Liver (tissue), 9 donors: Measurements from ENCODE around the gene AATK. TPM values are rescaled to one million over a fixed set of nuclear protein-coding genes. Genes with fewer than 3 reads are reported as not detected.

Experiments used
- DNase-seq: peaks from one replicate; pipeline ENCODE4 v3.0.0-alpha.2; 2017; ENCODE audit warnings: low spot score
- H3K27ac ChIP-seq, 2 donors: one replicate each; pipeline ENCODE4 v1.7.0; 2013; ENCODE audit warnings: inconsistent platforms in 2 of 2, low read length in 2 of 2, control low read depth in 1 of 2, low read depth in 1 of 2, mild to moderate bottlenecking in 1 of 2
- H3K27me3 ChIP-seq, 4 donors: one replicate each; pipeline versions ENCODE4 v1.6.1 to v1.7.0; 2013; ENCODE audit warnings: low read length in 3 of 4, inconsistent platforms in 1 of 4, mild to moderate bottlenecking in 1 of 4, moderate library complexity in 1 of 4; ENCODE audit not compliant: control insufficient read depth in 4 of 4, insufficient read depth in 4 of 4
- H3K36me3 ChIP-seq, 4 donors: one replicate each; pipeline versions ENCODE4 v1.6.1 to v1.7.0; 2013; ENCODE audit warnings: low read length in 3 of 4, mild to moderate bottlenecking in 3 of 4, low read depth in 1 of 4, moderate library complexity in 1 of 4; ENCODE audit not compliant: control insufficient read depth in 4 of 4, insufficient read depth in 3 of 4
- H3K4me1 ChIP-seq, 4 donors: one replicate each; pipeline versions ENCODE4 v1.6.1 to v1.7.0; 2013; ENCODE audit warnings: low read length in 3 of 4, mild to moderate bottlenecking in 3 of 4, moderate library complexity in 1 of 4; ENCODE audit not compliant: control insufficient read depth in 4 of 4, insufficient read depth in 4 of 4
- H3K4me3 ChIP-seq, 3 donors: one replicate each; pipeline versions ENCODE4 v1.6.1 to v1.7.0; 2013; ENCODE audit warnings: low read length in 3 of 3, control low read depth in 1 of 3, low read depth in 1 of 3, mild to moderate bottlenecking in 1 of 3
- H3K9ac ChIP-seq, 2 donors: one replicate each; pipeline ENCODE4 v1.7.0; 2013; ENCODE audit warnings: low read length in 2 of 2, mild to moderate bottlenecking in 2 of 2, moderate library complexity in 2 of 2, control low read depth in 1 of 2, low read depth in 1 of 2
- H3K9me3 ChIP-seq, 4 donors: one replicate each; pipeline versions ENCODE4 v1.6.1 to v1.7.0; 2013; ENCODE audit warnings: low read length in 3 of 4; ENCODE audit not compliant: control insufficient read depth in 4 of 4
- EGR1 ChIP-seq, 2 donors: IDR thresholded peaks; 2 replicates each; pipeline ENCODE4 v1.6.1; 2016 to 2018; ENCODE audit warnings: antibody characterized with exemption in 2 of 2, low read depth in 2 of 2
- FOXA2 ChIP-seq: IDR thresholded peaks from 2 replicates; pipeline ENCODE4 v1.6.1; 2016; ENCODE audit warnings: antibody characterized with exemption
- GABPA ChIP-seq, 2 donors: IDR thresholded peaks in 1 of 2; conservative IDR thresholded peaks in 1 of 2; 2 replicates each; pipeline ENCODE4 v1.6.1; 2016; ENCODE audit warnings: antibody characterized with exemption in 2 of 2, mild to moderate bottlenecking in 1 of 2, moderate library complexity in 1 of 2
- HNF4A ChIP-seq, 2 donors: conservative IDR thresholded peaks; 2 replicates each; pipeline ENCODE4 v1.6.1; 2016; ENCODE audit warnings: antibody characterized with exemption in 2 of 2, mild to moderate bottlenecking in 2 of 2
- RXRA ChIP-seq, 2 donors: IDR thresholded peaks; 2 replicates each; pipeline ENCODE4 v1.6.1; 2017 to 2018; ENCODE audit warnings: antibody characterized with exemption in 2 of 2, mild to moderate bottlenecking in 1 of 2
- WGBS: extraction: QIAGEN DNeasy Blood & Tissue Kit; methylation state at CpG from one replicate; pipeline ENCODE4 v1.1.7; 2013; 5-methylcytosine and 5-hydroxymethylcytosine counted together
- polyA plus RNA-seq, 2 donors: library from polyadenylated mRNA; stranded (reverse) in 1 of 2; unstranded in 1 of 2; fragments of 200-250 nt in 1 of 2; fragments of >200 nt in 1 of 2; fragmentation: Nextera tagmentation in 1 of 2; extraction: Ambion mirVana in 1 of 2; gene quantifications; one replicate each; pipeline versions ENCODE4 v1.2.1 to v1.2.3, GENCODE V29; 2013 to 2015
- total RNA-seq, 2 donors: library from RNA; depleted of rRNA; stranded (reverse); fragments of >200 nt; gene quantifications; one replicate each; pipeline ENCODE4 v1.2.3, GENCODE V29; 2014
- TF ChIP-seq, protein P1 (sequence below): IDR thresholded peaks from 2 replicates; pipeline ENCODE4 v1.6.1; 2016; ENCODE audit warnings: antibody characterized with exemption, mild to moderate bottlenecking
- TF ChIP-seq, protein P2 (sequence below): fragments of 150-350 bp; IDR thresholded peaks from 2 replicates; pipeline ENCODE4 v1.5.1; 2017; ENCODE audit warnings: improper control_type of control experiment, low read depth, low read length; ENCODE audit not compliant: missing input control
- TF ChIP-seq, protein P3 (sequence below): IDR thresholded peaks from 2 replicates; pipeline ENCODE4 v1.6.1; 2016; ENCODE audit warnings: antibody characterized with exemption
- TF ChIP-seq, protein P4 (sequence below): IDR thresholded peaks from 2 replicates; pipeline ENCODE4 v1.6.1; 2016; ENCODE audit warnings: antibody characterized with exemption
- TF ChIP-seq, protein P5 (sequence below): IDR thresholded peaks from 2 replicates; pipeline ENCODE4 v1.6.1; 2016; ENCODE audit warnings: antibody characterized with exemption
- donor health status: healthy.
- donor health status: healthy.
- donor health status: healthy.
- donor health status: healthy.
- donor health status: healthy.

AATK gene
- total and polyA plus RNA-seq, 4 donors = 0.24 to 2.3 (median 0.62) TPM

DNA sequence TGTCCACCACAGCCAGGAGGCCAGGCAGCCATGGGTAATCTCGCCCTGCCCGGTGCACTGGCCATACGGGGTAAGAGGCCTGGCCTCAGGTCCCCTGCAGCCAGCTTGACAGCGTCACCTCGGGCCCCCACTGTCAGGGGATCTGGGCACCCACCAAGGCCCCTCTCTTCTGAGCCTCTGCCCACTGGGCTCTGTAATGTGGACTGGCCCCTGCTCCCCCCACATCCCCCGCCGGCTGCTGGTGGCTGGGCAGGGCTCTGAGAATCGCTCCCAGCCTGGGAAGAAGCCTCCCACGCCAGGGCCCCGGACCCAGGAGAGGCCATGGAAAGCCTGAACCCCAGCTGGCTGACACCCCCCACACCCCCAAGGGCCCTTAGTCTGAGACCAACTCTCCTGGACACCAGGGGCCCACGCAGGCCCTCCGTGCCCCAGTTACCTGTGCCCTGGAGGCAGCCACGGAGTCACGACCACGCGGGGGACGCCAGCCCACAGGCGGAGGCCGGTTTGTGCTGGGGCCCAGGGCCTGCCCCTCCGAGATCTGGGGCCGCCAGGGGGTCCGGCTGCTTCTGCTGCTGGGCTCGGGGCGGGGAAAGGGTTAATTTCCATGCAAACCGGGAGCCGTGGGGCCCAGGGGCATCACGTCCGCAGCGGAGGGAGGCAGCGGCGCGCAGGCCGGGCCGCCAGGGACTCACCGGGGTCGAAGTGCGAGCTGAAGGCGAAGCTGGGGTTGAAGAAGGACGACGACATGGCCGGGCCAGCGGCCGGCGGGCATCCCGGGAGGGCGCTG is 582 bp downstream of the AATK start, which contains the start of gene PVALEF:
TSS of gene PVALEF (plus strand) at position 262 of the 787 bp plus-strand sequence. CDS start 15,720 bp downstream, outside the sequence.
- H3K9me3 ChIP-seq = no peaks in the 10 kb centered on the region
- DNase-seq = no peak
- no peak within 1 kb of the TSS for H3K27ac ChIP-seq
- H3K27me3 ChIP-seq = no peaks in the 10 kb centered on the region
- no peaks in the 10 kb centered on the region for H3K36me3 ChIP-seq
- WGBS = 29% methylated on average over 46 of the region's 46 CpGs
- no peak within 1 kb of the TSS for H3K9ac ChIP-seq
- peak within 1 kb of the TSS in 1 of 3 donors; percentile 43 for H3K4me3 ChIP-seq
- peaks cover 0 to 10% (median 2%) of the 10 kb centered on the region in 4 donors for H3K4me1 ChIP-seq
- TF ChIP-seq RXRA (IDR thresholded peaks at IDR 0.05) (no peak), FOXA2 (no peak), GABPA (IDR thresholded peaks at IDR 0.05 in 1 of 2, conservative IDR thresholded peaks at IDR 0.05 in 1 of 2) (no peak), EGR1 (IDR thresholded peaks at IDR 0.05; ENCODE audit: low read depth in 2 of 2) (no peak), HNF4A (conservative IDR thresholded peaks at IDR 0.05) (no peak)
- TF ChIP-seq, protein P1, sequence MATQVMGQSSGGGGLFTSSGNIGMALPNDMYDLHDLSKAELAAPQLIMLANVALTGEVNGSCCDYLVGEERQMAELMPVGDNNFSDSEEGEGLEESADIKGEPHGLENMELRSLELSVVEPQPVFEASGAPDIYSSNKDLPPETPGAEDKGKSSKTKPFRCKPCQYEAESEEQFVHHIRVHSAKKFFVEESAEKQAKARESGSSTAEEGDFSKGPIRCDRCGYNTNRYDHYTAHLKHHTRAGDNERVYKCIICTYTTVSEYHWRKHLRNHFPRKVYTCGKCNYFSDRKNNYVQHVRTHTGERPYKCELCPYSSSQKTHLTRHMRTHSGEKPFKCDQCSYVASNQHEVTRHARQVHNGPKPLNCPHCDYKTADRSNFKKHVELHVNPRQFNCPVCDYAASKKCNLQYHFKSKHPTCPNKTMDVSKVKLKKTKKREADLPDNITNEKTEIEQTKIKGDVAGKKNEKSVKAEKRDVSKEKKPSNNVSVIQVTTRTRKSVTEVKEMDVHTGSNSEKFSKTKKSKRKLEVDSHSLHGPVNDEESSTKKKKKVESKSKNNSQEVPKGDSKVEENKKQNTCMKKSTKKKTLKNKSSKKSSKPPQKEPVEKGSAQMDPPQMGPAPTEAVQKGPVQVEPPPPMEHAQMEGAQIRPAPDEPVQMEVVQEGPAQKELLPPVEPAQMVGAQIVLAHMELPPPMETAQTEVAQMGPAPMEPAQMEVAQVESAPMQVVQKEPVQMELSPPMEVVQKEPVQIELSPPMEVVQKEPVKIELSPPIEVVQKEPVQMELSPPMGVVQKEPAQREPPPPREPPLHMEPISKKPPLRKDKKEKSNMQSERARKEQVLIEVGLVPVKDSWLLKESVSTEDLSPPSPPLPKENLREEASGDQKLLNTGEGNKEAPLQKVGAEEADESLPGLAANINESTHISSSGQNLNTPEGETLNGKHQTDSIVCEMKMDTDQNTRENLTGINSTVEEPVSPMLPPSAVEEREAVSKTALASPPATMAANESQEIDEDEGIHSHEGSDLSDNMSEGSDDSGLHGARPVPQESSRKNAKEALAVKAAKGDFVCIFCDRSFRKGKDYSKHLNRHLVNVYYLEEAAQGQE = no peak
- TF ChIP-seq, protein P2, sequence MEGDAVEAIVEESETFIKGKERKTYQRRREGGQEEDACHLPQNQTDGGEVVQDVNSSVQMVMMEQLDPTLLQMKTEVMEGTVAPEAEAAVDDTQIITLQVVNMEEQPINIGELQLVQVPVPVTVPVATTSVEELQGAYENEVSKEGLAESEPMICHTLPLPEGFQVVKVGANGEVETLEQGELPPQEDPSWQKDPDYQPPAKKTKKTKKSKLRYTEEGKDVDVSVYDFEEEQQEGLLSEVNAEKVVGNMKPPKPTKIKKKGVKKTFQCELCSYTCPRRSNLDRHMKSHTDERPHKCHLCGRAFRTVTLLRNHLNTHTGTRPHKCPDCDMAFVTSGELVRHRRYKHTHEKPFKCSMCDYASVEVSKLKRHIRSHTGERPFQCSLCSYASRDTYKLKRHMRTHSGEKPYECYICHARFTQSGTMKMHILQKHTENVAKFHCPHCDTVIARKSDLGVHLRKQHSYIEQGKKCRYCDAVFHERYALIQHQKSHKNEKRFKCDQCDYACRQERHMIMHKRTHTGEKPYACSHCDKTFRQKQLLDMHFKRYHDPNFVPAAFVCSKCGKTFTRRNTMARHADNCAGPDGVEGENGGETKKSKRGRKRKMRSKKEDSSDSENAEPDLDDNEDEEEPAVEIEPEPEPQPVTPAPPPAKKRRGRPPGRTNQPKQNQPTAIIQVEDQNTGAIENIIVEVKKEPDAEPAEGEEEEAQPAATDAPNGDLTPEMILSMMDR = no peak
- TF ChIP-seq, protein P3, sequence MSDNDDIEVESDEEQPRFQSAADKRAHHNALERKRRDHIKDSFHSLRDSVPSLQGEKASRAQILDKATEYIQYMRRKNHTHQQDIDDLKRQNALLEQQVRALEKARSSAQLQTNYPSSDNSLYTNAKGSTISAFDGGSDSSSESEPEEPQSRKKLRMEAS = no peak
- TF ChIP-seq, protein P4, sequence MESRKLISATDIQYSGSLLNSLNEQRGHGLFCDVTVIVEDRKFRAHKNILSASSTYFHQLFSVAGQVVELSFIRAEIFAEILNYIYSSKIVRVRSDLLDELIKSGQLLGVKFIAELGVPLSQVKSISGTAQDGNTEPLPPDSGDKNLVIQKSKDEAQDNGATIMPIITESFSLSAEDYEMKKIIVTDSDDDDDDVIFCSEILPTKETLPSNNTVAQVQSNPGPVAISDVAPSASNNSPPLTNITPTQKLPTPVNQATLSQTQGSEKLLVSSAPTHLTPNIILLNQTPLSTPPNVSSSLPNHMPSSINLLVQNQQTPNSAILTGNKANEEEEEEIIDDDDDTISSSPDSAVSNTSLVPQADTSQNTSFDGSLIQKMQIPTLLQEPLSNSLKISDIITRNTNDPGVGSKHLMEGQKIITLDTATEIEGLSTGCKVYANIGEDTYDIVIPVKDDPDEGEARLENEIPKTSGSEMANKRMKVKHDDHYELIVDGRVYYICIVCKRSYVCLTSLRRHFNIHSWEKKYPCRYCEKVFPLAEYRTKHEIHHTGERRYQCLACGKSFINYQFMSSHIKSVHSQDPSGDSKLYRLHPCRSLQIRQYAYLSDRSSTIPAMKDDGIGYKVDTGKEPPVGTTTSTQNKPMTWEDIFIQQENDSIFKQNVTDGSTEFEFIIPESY = no peak
- TF ChIP-seq, protein P5, sequence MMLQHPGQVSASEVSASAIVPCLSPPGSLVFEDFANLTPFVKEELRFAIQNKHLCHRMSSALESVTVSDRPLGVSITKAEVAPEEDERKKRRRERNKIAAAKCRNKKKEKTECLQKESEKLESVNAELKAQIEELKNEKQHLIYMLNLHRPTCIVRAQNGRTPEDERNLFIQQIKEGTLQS = no peak
